Upper lobe of left lung (tissue), 6 donors: Measurements from ENCODE around the gene PJA2. TPM values are rescaled to one million over a fixed set of nuclear protein-coding genes. Genes with fewer than 3 reads are reported as not detected.
A peak's percentile ranks its signal among the peaks of the same experiment; 100 is the strongest.

Experiments
- ATAC-seq, 2 donors: fragments of 200-7000 bp; cut with Tn5 transposase; one replicate each; pipeline ENCODE4 v1.9.1; 2022; ENCODE audit warnings: mild to moderate bottlenecking in 2 of 2, moderate library complexity in 2 of 2; ENCODE audit not compliant: low FRiP score in 2 of 2
- DNase-seq, 2 donors: peaks; one replicate each; pipeline ENCODE4 v3.0.0-alpha.2; 2019 to 2020
- H3K27ac ChIP-seq, 4 donors: fragments of 200-600 bp; sonication (generic); one replicate each; pipeline ENCODE4 v1.5.1; 2016 to 2019
- H3K27me3 ChIP-seq, 4 donors: fragments of 200-600 bp; sonication (generic); one replicate each; pipeline ENCODE4 v1.5.1; 2017 to 2019
- H3K36me3 ChIP-seq, 4 donors: fragments of 200-600 bp; sonication (generic); one replicate each; pipeline ENCODE4 v1.5.1; 2016 to 2019
- H3K4me1 ChIP-seq, 4 donors: fragments of 200-600 bp; sonication (generic); one replicate each; pipeline ENCODE4 v1.5.1; 2018 to 2019
- H3K4me3 ChIP-seq, 4 donors: fragments of 200-600 bp; sonication (generic); one replicate each; pipeline ENCODE4 v1.5.1; 2017 to 2019; ENCODE audit warnings: mild to moderate bottlenecking in 2 of 4, moderate library complexity in 1 of 4
- H3K9me3 ChIP-seq, 4 donors: fragments of 200-600 bp; sonication (generic); one replicate each; pipeline ENCODE4 v1.5.1; 2018 to 2019
- CTCF ChIP-seq, 6 experiments: fragments of 450-650 bp in 4 of 6; fragments of 200-600 bp in 2 of 6; sonication (generic) in 2 of 6; IDR thresholded peaks; one replicate each; pipeline ENCODE4 v1.5.1; 2016 to 2019; ENCODE audit warnings: antibody characterized with exemption in 6 of 6
- EP300 ChIP-seq, 4 donors: sonication (generic); formaldehyde crosslinking; IDR thresholded peaks; one replicate each; pipeline ENCODE4 v1.5.1; 2017; ENCODE audit warnings: antibody characterized with exemption in 4 of 4, control low read depth in 2 of 4
- POLR2A ChIP-seq, 4 donors: fragments of 450-650 bp; IDR thresholded peaks; one replicate each; pipeline ENCODE4 v1.5.1; 2016 to 2017; ENCODE audit warnings: antibody characterized with exemption in 4 of 4, mild to moderate bottlenecking in 2 of 4
- POLR2AphosphoS5 ChIP-seq, 2 donors: sonication (generic); formaldehyde crosslinking; IDR thresholded peaks; one replicate each; pipeline ENCODE4 v1.5.1; 2017; ENCODE audit warnings: antibody characterized with exemption in 2 of 2
- WGBS, 2 donors: methylation state at CpG; one replicate each; pipeline ENCODE4 v1.1.5; 2017 to 2018; 5-methylcytosine and 5-hydroxymethylcytosine counted together
- total RNA-seq, 6 donors: library from RNA; depleted of rRNA in 4 of 6; stranded (reverse); fragments of >200 nt in 4 of 6; gene quantifications; one replicate each; pipeline versions ENCODE4 v1.1.0 to v1.2.1, GENCODE V29; 2016 to 2021
- donor health status: DM: no; HTN: no; CAD: no; lungs with moderate emphysema.
- donor health status: DM: no; HTN: yes; CAD: no; lungs with severe emphysema.

The PJA2 gene
- total RNA-seq, result 100 to 1,000 TPM in 1 of 6 donors, 10 to 100 TPM in 5; 38.0 to 114 (median 78.0) TPM

- peak; percentile 97 to 99 for ATAC-seq
- TF ChIP-seq POLR2A (IDR thresholded peaks at IDR 0.05) (peak in 2 of 4 donors; percentile 65 to 86), POLR2AphosphoS5 (IDR thresholded peaks at IDR 0.05) (peak; percentile 83 to 92), CTCF (IDR thresholded peaks at IDR 0.05) (peak; percentile 31 to 60 (median 54)), EP300 (IDR thresholded peaks at IDR 0.05) (no peak)
- no peaks in the 10 kb centered on the region for H3K36me3 ChIP-seq
- WGBS, 2 donors, result 1 to 2% methylated on average over 12 to 44 of the region's 44 CpGs
- DNase-seq, result peak; percentile 98 to 99
- H3K27me3 ChIP-seq, result no peaks in the 10 kb centered on the region
- H3K27ac ChIP-seq, result peak within 1 kb of the TSS; percentile 99
- H3K9me3 ChIP-seq, result no peaks in the 10 kb centered on the region
- peak within 1 kb of the TSS; percentile 80 to 90 (median 90) for H3K4me3 ChIP-seq
- peaks cover 14 to 44% (median 26%) of the 10 kb centered on the region in 4 donors for H3K4me1 ChIP-seq
These were observed at the start of gene PJA2 for GRCh38 chr5:109409844-109410388. TSS of gene PJA2 (minus strand) at chr5:109409974. CDS start at chr5:109383433, 26,541 bp downstream.

GRCh38 chr5:109455598-109456096 lies 45.9 kb upstream of the PJA2 start:
- DNase-seq, result peak in 1 of 2 donors; percentile 53
- peak overlapping the region in 2 of 4 donors; percentile 18 to 61 for H3K27ac ChIP-seq
- no peaks in the 10 kb centered on the region for H3K27me3 ChIP-seq
- TF ChIP-seq POLR2AphosphoS5 (IDR thresholded peaks at IDR 0.05), result peak; percentile 62 to 69
- no peak for TF ChIP-seq CTCF (IDR thresholded peaks at IDR 0.05)
- peak in 2 of 4 donors; percentile 45 to 84 for TF ChIP-seq EP300 (IDR thresholded peaks at IDR 0.05)
- peak; percentile 89 to 93 for ATAC-seq
- 15 to 18% methylated on average over 3 of the region's 3 CpGs for WGBS, 2 donors
- H3K9me3 ChIP-seq, result no peaks in the 10 kb centered on the region
- H3K36me3 ChIP-seq, result no peaks in the 10 kb centered on the region
- H3K4me1 ChIP-seq, result peaks cover 3 to 17% (median 10%) of the 10 kb centered on the region in 4 donors
- no peak overlapping the region for H3K4me3 ChIP-seq

GRCh38 chr5:109454731-109455505 lies 45.1 kb upstream of the PJA2 start:
- H3K27ac ChIP-seq, result peak overlapping the region in 1 of 4 donors; percentile 61
- WGBS, 2 donors, result 66 to 68% methylated on average over 6 of the region's 6 CpGs
- TF ChIP-seq POLR2AphosphoS5 (IDR thresholded peaks at IDR 0.05) (no peak), POLR2A (IDR thresholded peaks at IDR 0.05) (no peak), EP300 (IDR thresholded peaks at IDR 0.05) (no peak), CTCF (IDR thresholded peaks at IDR 0.05) (no peak)
- no peaks in the 10 kb centered on the region for H3K9me3 ChIP-seq
- peaks cover 3 to 17% (median 10%) of the 10 kb centered on the region in 4 donors for H3K4me1 ChIP-seq
- peak in 1 of 2 donors; percentile 60 for ATAC-seq
- no peak overlapping the region for H3K4me3 ChIP-seq
- no peaks in the 10 kb centered on the region for H3K27me3 ChIP-seq
- no peaks in the 10 kb centered on the region for H3K36me3 ChIP-seq
- no peak for DNase-seq

GRCh38 chr5:109453251-109453650 lies 43.5 kb upstream of the PJA2 start:
- no peak overlapping the region for H3K4me3 ChIP-seq
- H3K27me3 ChIP-seq, result no peaks in the 10 kb centered on the region
- H3K36me3 ChIP-seq, result no peaks in the 10 kb centered on the region
- no peak overlapping the region for H3K27ac ChIP-seq
- no peak for TF ChIP-seq EP300 (IDR thresholded peaks at IDR 0.05)
- TF ChIP-seq CTCF (IDR thresholded peaks at IDR 0.05), result no peak
- TF ChIP-seq POLR2AphosphoS5 (IDR thresholded peaks at IDR 0.05), result no peak
- no peak for TF ChIP-seq POLR2A (IDR thresholded peaks at IDR 0.05)
- DNase-seq, result no peak
- no peaks in the 10 kb centered on the region for H3K9me3 ChIP-seq
- no peak for ATAC-seq
- peaks cover 3 to 17% (median 10%) of the 10 kb centered on the region in 4 donors for H3K4me1 ChIP-seq
